HTR-8/SVneo (cell line): ENCODE results near the gene KLF2.

Experiments
- DNase-seq: peaks from one replicate; pipeline ENCODE4 v3.0.0; 2011; ENCODE audit warnings: low spot score, mixed read lengths; ENCODE audit not compliant: insufficient read length
- FAIRE-seq: peaks from 2 replicates; lab custom pipeline; 2011; peaks lifted over from hg19 to GRCh38; lab: Jason Lieb, UNC

Gene KLF2

DNA sequence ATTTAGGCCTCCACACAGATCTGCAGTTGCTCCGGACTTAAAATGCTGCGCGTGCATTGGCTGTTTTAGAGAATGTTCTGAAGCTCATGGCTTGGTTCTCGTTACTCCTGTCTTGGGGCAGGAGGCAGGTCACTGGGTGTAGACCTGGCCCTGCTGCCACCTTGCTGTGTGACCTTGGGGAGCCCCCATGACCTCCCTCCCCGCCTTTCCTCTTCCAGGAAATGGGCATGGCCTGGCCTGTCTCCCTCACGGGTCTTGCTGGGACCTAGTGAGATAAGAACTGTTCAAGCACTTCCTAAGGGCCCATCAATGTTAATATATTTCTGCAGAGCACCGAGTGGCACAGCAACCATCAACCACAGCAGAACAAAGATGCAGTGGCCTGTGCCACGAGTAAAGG, 49.4 kb downstream of the KLF2 start:
- FAIRE-seq: no peak
- DNase-seq: no peak

DNA sequence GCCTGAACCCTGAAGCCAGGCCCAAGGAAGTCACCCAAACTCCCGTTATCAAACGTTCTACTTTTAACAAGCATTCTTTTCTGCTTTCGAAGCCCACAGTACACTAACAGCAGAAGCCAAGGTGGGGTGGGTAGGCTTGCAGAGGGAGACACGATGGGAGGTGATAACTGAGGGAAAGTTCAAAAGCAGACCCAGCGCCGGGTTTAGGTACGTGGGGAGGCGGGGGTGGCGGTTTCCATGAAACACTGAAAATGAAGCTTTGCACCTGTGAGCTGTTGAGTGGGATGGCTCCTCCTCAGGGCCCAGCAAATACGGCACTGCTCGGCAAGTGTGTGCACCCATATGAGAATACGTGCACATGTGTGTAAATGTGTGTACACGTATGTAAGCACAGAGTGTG, 49.8 kb downstream of the KLF2 start:
- no peak for FAIRE-seq
- DNase-seq: no peak

DNA sequence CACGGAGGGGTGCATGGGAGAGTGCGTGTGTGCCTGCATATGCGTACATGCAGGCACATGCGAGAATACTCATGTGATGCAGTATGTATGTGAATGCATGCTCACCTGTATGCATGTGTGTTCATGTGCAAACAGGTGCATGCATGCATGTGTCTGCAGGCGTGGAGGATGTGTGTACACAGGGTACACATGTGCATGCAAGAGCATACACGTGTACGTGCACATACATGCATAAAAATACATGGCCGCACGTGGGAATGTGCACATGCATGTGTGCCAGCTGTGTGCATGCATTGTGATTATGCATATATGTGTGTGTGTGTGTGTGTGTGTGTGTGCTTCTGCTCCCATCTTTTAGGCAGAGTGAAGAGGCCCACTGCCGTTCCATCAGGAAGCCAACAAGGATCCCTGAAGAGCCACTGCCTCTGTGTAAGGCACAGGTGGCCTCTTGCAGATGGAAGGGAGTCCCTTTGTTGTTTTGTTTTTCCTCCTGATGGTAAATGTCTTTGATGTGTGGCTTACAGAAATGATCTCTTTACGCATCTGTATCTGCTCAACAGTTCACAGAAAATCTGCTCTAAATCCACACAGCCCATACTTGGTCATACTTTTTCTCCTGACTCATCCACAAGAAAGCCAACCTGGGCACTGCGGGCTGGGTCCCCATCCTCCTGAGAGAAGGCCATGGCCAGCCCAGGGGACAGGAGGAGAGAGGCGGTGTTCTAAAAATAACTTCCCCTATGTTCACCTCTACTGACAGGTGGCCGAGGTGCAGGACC, 50.7 kb downstream of the KLF2 start:
- DNase-seq: no peak
- no peak for FAIRE-seq

DNA sequence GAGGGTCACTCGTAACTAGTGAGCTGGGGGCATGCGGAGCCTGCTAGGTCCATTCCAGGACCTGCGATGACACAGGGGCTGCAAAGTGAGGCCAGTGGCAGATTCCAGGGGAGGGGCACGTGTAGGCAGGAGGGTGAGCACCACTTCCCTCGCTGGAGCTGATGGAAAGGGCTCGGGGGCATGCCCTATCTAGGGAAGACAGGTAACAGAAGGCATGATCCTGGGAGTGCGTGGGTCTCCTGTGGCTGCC, 51.2 kb downstream of the KLF2 start:
- no peak for FAIRE-seq
- no peak for DNase-seq

DNA sequence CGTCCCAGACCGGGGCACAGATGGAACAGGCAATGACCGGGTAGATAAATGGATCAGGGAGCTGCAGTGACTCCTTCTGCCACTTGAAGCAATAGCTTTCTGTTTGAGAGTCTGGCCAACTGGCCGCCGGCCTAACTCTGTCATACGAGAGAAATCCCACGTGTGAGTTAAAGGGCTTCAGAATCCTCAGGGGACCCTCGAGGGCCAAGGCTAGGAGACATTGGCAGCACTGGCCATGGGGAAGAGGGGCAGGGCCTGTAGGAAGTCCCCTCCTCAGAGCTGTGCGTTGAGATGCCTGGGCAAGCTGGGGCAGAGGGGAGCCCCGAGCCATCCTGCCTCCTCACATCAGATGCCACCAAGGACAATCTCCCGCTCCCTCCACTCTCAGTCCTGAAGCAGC, 51.6 kb downstream of the KLF2 start:
- DNase-seq (no peak), FAIRE-seq (no peak)

DNA sequence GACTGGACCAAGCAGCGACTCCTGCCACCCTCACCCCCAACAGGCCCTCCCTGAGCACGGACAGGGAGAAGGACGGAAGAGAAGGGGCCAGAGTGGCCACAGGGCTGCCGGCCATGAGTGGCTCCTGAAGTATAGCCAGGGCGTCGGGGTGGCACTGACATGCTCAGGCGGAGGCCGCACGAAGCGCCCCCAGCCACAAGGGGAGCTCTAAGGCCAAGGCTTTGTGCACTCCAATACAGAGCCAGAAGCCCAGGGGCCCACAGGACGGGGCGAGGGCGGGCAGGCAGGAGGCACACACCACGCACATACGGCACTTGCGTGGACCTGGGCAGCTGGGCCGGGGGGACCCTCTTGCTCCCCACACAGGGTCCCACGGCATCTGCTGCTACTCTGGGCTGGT, 52.0 kb downstream of the KLF2 start:
- FAIRE-seq: no peak
- DNase-seq: no peak

DNA sequence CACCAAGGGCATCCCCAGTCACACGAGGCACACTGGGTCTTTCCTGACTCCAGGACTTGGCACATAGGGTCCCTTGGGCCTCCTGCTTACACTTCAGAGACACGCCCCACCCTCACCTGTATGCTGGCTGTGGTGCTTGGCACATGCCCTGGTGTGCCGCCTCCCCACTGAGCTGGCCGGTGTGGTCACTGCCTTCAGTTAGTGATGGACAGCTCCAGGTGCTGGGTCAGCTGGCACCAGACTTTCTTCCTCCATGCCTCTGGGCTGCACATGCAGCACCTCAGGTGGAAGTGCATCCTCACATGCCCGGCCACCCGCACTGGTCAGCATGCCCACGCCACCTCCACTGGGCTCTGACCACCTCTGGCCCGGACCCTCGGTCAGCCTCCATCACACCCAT, 52.9 kb downstream of the KLF2 start:
- no peak for DNase-seq
- peak; percentile 40 for FAIRE-seq
